ENCODE results near the gene CAMK1G. TPM values are rescaled to one million over a fixed set of nuclear protein-coding genes. Genes with fewer than 3 reads are reported as not detected.

Gene CAMK1G
- total RNA-seq, 2 donors from 2014 or later: not detected

DNA sequence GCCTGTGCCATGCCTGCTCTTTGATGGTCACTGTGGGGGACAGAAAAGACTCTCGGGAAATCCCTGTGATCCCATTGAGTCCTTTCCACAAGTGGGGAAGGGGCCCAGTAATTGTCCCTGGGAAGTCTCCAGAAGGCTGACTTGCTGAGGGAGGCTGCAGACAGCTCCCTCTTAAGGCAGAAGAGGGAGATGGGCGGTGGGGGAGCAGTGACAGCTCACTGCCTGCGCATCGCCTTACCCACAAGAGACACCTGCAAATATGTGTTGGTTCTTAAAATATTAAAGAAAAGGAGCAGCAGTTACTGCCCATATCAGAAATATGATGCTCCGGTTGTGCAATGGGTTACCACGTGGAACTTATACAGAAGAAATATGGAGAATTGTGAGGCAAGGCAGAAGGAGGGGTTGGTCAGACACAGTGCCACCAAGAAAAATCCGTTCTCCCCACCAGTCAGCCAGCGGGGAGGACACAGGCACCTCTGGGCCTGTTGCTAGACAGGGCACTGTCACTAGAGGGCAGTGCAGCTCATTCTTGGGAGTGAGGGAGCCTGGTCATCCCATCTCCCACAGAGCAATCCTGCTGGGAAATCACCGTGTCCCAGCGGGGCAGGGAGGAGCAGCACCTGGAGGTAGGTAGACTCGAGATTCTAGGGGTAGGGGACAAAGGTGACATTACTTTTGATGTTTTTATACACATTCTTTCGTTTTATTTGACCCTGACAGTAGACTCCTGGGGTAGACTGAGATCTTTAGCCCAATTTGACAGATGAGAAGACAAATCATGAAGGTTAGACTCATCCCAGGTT, 6.9 kb upstream of the CAMK1G start:
- Mint-ChIP-seq H3K27me3 (peaks cover 12 to 18% of the 10 kb centered on the region in 2 donors), H3K4me3 (no peak overlapping the region), H3K36me3 (no peaks in the 10 kb centered on the region), H3K9me3 (no peaks in the 10 kb centered on the region), H3K27ac (no peak overlapping the region), H3K4me1 (ENCODE audit: low read depth in 2 of 2) (no peaks in the 10 kb centered on the region)
- peak; percentile 77 to 82 for ATAC-seq
- peak; percentile 70 for DNase-seq (ENCODE audit: low spot score)

GRCh38 chr1:209577346-209577745, 6.2 kb upstream of the CAMK1G start:
- ATAC-seq: no peak
- no peaks in the 10 kb centered on the region for H3K4me1 Mint-ChIP-seq (ENCODE audit: low read depth in 2 of 2)
- H3K27ac Mint-ChIP-seq: no peak overlapping the region
- no peak for DNase-seq (ENCODE audit: low spot score)
- no peak overlapping the region for H3K4me3 Mint-ChIP-seq
- H3K9me3 Mint-ChIP-seq: no peaks in the 10 kb centered on the region
- peaks cover 10 to 11% of the 10 kb centered on the region in 2 donors for H3K27me3 Mint-ChIP-seq
- H3K36me3 Mint-ChIP-seq: no peaks in the 10 kb centered on the region

DNA sequence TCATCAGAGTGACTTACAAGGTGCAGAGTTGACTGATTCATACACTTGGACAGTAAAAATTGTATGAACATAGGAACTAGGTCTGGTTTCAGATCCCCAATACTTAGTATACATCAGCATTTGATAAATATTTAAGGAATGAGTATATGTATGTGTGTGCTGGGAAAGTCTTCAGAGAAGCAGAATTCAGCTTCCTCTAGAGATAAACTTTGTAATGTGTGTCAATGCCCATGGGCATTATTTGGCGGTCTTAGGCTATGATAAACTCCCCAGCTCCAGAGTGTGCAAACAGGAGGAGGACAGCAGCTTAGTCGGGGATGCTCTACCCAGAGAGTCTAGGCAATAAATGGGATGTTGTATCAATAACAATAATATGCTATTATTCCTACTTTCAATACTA, 2.9 kb upstream of the CAMK1G start:
- Mint-ChIP-seq H3K4me3 (no peak overlapping the region), H3K4me1 (ENCODE audit: low read depth in 2 of 2) (no peaks in the 10 kb centered on the region)
- ATAC-seq: no peak

GRCh38 chr1:209584231-209584672, 738 bp downstream of the CAMK1G start:
- ATAC-seq: no peak
- Mint-ChIP-seq H3K36me3 (no peaks in the 10 kb centered on the region), H3K27me3 (peaks cover 8 to 13% of the 10 kb centered on the region in 2 donors), H3K27ac (no peak overlapping the region), H3K4me3 (no peak overlapping the region), H3K9me3 (no peaks in the 10 kb centered on the region), H3K4me1 (ENCODE audit: low read depth in 2 of 2) (no peaks in the 10 kb centered on the region)
- no peak for DNase-seq (ENCODE audit: low spot score)

More for the DNA sequence above, 2.9 kb upstream of the CAMK1G start:
- no peak overlapping the region for H3K27ac Mint-ChIP-seq
- DNase-seq (ENCODE audit: low spot score): no peak
- no peaks in the 10 kb centered on the region for H3K36me3 Mint-ChIP-seq
- H3K27me3 Mint-ChIP-seq: peaks cover 5 to 7% of the 10 kb centered on the region in 2 donors
- no peaks in the 10 kb centered on the region for H3K9me3 Mint-ChIP-seq

GRCh38 chr1:209585197-209585596, 1.7 kb downstream of the CAMK1G start:
- H3K9me3 Mint-ChIP-seq: no peaks in the 10 kb centered on the region
- no peaks in the 10 kb centered on the region for H3K4me1 Mint-ChIP-seq (ENCODE audit: low read depth in 2 of 2)
- H3K27me3 Mint-ChIP-seq: peaks cover 14 to 20% of the 10 kb centered on the region in 2 donors
- no peak overlapping the region for H3K27ac Mint-ChIP-seq
- H3K36me3 Mint-ChIP-seq: no peaks in the 10 kb centered on the region
- H3K4me3 Mint-ChIP-seq: no peak overlapping the region
- DNase-seq (ENCODE audit: low spot score): no peak
- ATAC-seq: no peak

GRCh38 chr1:209585672-209586071, 2.2 kb downstream of the CAMK1G start:
- H3K4me3 Mint-ChIP-seq: no peak overlapping the region
- ATAC-seq (no peak), DNase-seq (ENCODE audit: low spot score) (no peak)
- peaks cover 19 to 22% of the 10 kb centered on the region in 2 donors for H3K27me3 Mint-ChIP-seq
- no peaks in the 10 kb centered on the region for H3K9me3 Mint-ChIP-seq
- H3K4me1 Mint-ChIP-seq (ENCODE audit: low read depth in 2 of 2): no peaks in the 10 kb centered on the region
- H3K36me3 Mint-ChIP-seq: no peaks in the 10 kb centered on the region
- H3K27ac Mint-ChIP-seq: no peak overlapping the region

DNA sequence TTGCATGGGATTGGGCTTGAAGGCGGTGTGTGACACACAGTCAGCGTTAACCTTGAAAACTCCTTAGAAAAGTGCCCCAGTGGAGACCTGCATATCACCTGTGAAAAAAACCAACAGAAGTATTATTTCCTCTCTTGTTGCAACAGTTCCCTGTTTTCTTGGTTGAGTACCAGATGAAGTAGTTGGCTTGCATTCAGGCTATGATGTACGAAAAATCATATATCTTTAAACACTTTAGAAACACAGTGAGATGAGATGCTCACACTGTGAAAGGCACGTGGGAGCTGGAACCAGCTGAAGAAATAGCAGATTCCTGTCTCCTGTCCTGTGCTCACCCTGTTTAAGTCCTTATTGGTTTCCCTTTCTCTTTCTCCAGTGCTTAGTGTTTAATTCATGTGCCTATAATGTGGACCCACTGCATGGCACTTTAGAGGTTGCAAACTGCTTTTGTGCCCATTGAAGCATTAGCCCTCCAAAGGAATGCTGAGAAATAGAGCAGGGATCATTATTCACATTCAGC, 2.8 kb downstream of the CAMK1G start:
- no peak for ATAC-seq
- no peaks in the 10 kb centered on the region for H3K4me1 Mint-ChIP-seq (ENCODE audit: low read depth in 2 of 2)
- no peaks in the 10 kb centered on the region for H3K36me3 Mint-ChIP-seq
- peaks cover 22 to 24% of the 10 kb centered on the region in 2 donors for H3K27me3 Mint-ChIP-seq
- H3K9me3 Mint-ChIP-seq: no peaks in the 10 kb centered on the region
- H3K27ac Mint-ChIP-seq: no peak overlapping the region
- no peak overlapping the region for H3K4me3 Mint-ChIP-seq
- no peak for DNase-seq (ENCODE audit: low spot score)

DNA sequence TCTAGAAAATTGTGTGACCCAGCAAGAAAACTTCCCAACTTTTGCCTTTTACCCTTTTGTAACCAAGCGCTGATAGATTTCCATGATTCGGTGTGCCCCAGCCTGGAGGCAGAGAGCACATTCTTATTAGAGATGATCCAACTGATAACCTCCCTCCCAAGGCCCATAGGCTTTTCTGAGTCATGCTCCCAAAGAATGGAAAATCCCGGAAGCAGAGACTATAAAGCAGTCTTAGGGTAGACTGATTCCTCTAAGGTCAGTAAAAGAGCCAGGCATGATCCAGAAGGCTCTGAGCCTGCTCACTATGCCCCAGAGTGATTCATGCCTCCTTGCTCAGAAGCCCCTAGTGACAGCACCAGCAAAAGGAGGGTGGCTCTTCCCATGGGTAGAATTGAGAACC, 4.3 kb downstream of the CAMK1G start:
- no peaks in the 10 kb centered on the region for H3K4me1 Mint-ChIP-seq (ENCODE audit: low read depth in 2 of 2)
- H3K27me3 Mint-ChIP-seq: peaks cover 25 to 35% of the 10 kb centered on the region in 2 donors
- H3K27ac Mint-ChIP-seq: no peak overlapping the region
- H3K9me3 Mint-ChIP-seq: no peaks in the 10 kb centered on the region
- H3K36me3 Mint-ChIP-seq: no peaks in the 10 kb centered on the region
- no peak overlapping the region for H3K4me3 Mint-ChIP-seq
- ATAC-seq: no peak
- DNase-seq (ENCODE audit: low spot score): no peak

DNA sequence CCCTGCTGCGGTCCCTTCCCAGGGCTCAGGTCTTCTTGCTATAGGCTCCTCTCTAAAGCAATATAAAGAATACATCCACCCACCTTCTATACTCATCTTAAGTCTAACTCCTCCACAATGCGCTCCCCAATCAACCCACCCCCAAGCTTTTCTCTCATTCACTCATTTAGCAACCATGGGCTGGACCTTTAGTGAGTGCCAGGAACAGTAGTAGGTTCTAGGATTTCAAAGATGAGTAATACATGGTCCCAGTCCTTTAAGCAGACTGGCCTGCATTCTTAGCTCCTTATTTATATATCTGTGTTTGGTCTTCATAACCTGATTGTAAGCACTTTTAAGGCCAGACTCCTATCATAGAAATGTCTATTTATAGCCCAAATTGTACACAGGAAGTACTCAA, 5.9 kb downstream of the CAMK1G start:
- Mint-ChIP-seq H3K4me1 (ENCODE audit: low read depth in 2 of 2) (no peaks in the 10 kb centered on the region), H3K36me3 (no peaks in the 10 kb centered on the region), H3K9me3 (no peaks in the 10 kb centered on the region), H3K27me3 (peaks cover 35 to 49% of the 10 kb centered on the region in 2 donors), H3K27ac (no peak overlapping the region), H3K4me3 (no peak overlapping the region)
- ATAC-seq (no peak), DNase-seq (ENCODE audit: low spot score) (no peak)

GRCh38 chr1:209589863-209590262, 6.3 kb downstream of the CAMK1G start:
- no peak for ATAC-seq
- peaks cover 35 to 49% of the 10 kb centered on the region in 2 donors for H3K27me3 Mint-ChIP-seq
- H3K9me3 Mint-ChIP-seq: no peaks in the 10 kb centered on the region
- no peak for DNase-seq (ENCODE audit: low spot score)
- H3K4me3 Mint-ChIP-seq: no peak overlapping the region
- H3K36me3 Mint-ChIP-seq: no peaks in the 10 kb centered on the region
- no peak overlapping the region for H3K27ac Mint-ChIP-seq
- no peaks in the 10 kb centered on the region for H3K4me1 Mint-ChIP-seq (ENCODE audit: low read depth in 2 of 2)

DNA sequence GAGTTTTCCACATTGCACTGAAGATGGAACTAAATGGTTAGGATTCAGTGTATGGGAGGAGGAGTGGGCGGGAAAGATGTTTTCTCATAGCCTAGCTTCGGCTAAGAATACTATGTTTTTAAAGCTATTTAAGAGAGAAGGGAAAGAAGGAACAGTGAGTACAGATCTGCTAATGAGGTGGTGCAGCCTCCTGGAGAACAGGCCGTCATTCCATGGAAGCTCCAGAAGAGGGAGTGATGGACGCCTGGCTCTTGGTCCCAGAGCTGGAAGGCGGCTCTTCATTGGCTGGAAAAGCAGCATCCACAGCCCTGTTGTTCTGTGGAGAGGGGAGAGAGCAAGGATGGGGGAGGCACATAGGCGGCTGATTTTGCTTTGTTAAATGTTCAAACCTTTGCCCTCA, 6.9 kb downstream of the CAMK1G start:
- ATAC-seq (no peak), DNase-seq (ENCODE audit: low spot score) (no peak)
- Mint-ChIP-seq H3K4me1 (ENCODE audit: low read depth in 2 of 2) (no peaks in the 10 kb centered on the region), H3K9me3 (no peaks in the 10 kb centered on the region), H3K27ac (no peak overlapping the region), H3K4me3 (no peak overlapping the region), H3K27me3 (peaks cover 39 to 53% of the 10 kb centered on the region in 2 donors), H3K36me3 (no peaks in the 10 kb centered on the region)

GRCh38 chr1:209593747-209594146, 10.2 kb downstream of the CAMK1G start:
- Mint-ChIP-seq H3K36me3 (no peaks in the 10 kb centered on the region), H3K27ac (no peak overlapping the region), H3K27me3 (peaks cover 36 to 61% of the 10 kb centered on the region in 2 donors), H3K4me1 (ENCODE audit: low read depth in 2 of 2) (no peaks in the 10 kb centered on the region), H3K9me3 (no peaks in the 10 kb centered on the region), H3K4me3 (no peak overlapping the region)
- DNase-seq (ENCODE audit: low spot score) (no peak), ATAC-seq (no peak)

GRCh38 chr1:209594440-209594839, 10.9 kb downstream of the CAMK1G start:
- Mint-ChIP-seq H3K27ac (no peak overlapping the region), H3K9me3 (no peaks in the 10 kb centered on the region), H3K4me3 (no peak overlapping the region), H3K4me1 (ENCODE audit: low read depth in 2 of 2) (no peaks in the 10 kb centered on the region), H3K27me3 (peaks cover 36 to 68% of the 10 kb centered on the region in 2 donors), H3K36me3 (no peaks in the 10 kb centered on the region)
- ATAC-seq: no peak
- no peak for DNase-seq (ENCODE audit: low spot score)

DNA sequence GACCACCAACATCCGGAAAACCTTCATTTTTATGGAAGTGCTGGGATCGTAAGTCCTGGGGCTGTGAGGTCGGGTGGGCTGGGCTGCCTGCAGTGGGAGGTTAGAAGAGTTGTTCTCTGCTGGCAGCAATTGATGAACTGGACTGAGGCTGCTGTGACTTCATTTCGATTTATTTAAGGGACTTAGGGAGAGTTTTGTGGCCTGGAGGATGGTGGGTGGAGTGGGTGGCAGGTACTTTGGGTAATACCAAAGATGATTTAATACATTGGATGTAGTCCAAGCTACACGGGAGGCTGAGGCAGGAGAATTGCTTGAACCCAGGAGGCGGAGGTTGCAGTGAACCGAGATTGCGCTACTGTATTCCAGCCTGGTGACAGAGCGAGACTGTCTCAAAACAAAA, 11.5 kb downstream of the CAMK1G start:
- Mint-ChIP-seq H3K9me3 (no peaks in the 10 kb centered on the region), H3K4me3 (no peak overlapping the region), H3K27ac (no peak overlapping the region), H3K27me3 (peaks cover 37 to 69% of the 10 kb centered on the region in 2 donors), H3K36me3 (no peaks in the 10 kb centered on the region), H3K4me1 (ENCODE audit: low read depth in 2 of 2) (no peaks in the 10 kb centered on the region)
- ATAC-seq: no peak
- no peak for DNase-seq (ENCODE audit: low spot score)

All from natural killer cell treated with Interleukin-12 subunit alpha and Interleukin-12 subunit beta and Interleukin-15 and Interleukin-18, amount 100 ng/mL, for 72 hours (primary cell).